ENCODE data around the gene SRD5A1.
"Not testable (repeated sequence)": the region's sequence is repeated elsewhere in the genome, so short reads cannot be mapped to it uniquely, and the experiment has no call there.

DNA sequence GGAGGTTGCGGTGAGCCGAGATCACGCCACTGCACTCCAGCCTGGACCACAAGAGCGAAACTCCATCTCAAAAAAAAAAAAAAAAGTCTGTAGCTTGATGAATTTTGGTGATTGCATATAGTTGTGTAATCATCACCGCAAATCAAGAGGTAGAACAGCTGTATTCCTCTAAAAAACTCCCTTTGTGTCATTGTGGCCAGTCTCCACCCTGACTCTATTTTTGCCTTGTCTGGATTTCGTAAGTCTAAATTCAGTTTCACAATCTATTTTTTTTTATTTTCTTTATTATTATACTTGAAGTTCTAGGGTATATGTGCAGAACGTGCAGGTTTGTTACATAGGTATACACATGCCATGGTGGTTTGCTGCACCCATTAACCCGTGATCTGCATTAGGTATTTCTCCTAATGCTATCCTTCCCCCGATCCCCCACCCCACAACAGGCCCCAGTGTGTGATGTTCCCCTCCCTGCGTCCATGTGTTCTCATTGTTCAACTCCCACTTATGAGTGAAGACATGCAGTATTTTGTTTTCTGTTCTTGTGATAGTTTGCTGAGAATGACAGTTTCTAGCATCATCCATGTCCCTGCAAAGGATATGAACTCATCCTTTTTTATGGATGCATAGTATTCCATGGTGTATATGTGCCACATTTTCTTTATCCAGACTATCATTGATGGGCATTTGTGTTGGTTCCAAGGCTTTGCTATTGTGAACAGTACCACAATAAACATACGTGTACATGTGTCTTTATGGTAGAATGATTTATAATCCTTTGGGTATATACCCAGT is 12.5 kb downstream of the SRD5A1 start:
- not testable (repeated sequence) for TF ChIP-seq POLR2A (IDR thresholded peaks at IDR 0.05)
- TF ChIP-seq, protein P1, sequence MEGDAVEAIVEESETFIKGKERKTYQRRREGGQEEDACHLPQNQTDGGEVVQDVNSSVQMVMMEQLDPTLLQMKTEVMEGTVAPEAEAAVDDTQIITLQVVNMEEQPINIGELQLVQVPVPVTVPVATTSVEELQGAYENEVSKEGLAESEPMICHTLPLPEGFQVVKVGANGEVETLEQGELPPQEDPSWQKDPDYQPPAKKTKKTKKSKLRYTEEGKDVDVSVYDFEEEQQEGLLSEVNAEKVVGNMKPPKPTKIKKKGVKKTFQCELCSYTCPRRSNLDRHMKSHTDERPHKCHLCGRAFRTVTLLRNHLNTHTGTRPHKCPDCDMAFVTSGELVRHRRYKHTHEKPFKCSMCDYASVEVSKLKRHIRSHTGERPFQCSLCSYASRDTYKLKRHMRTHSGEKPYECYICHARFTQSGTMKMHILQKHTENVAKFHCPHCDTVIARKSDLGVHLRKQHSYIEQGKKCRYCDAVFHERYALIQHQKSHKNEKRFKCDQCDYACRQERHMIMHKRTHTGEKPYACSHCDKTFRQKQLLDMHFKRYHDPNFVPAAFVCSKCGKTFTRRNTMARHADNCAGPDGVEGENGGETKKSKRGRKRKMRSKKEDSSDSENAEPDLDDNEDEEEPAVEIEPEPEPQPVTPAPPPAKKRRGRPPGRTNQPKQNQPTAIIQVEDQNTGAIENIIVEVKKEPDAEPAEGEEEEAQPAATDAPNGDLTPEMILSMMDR (IDR thresholded peaks at IDR 0.05): not testable (repeated sequence)

Measured in adrenal gland (tissue), 5 donors.